Upper lobe of left lung (tissue), 6 donors: ENCODE results near the gene HES7. TPM values are rescaled to one million over a fixed set of nuclear protein-coding genes. Genes with fewer than 3 reads are reported as not detected.

Source experiments
- ATAC-seq, 2 donors: fragments of 200-7000 bp; cut with Tn5 transposase; one replicate each; pipeline ENCODE4 v1.9.1; 2022; ENCODE audit warnings: mild to moderate bottlenecking in 2 of 2, moderate library complexity in 2 of 2; ENCODE audit not compliant: low FRiP score in 2 of 2
- DNase-seq, 2 donors: peaks; one replicate each; pipeline ENCODE4 v3.0.0-alpha.2; 2019 to 2020
- H3K27ac ChIP-seq, 4 donors: fragments of 200-600 bp; sonication (generic); one replicate each; pipeline ENCODE4 v1.5.1; 2016 to 2019
- H3K27me3 ChIP-seq, 4 donors: fragments of 200-600 bp; sonication (generic); one replicate each; pipeline ENCODE4 v1.5.1; 2017 to 2019
- H3K36me3 ChIP-seq, 4 donors: fragments of 200-600 bp; sonication (generic); one replicate each; pipeline ENCODE4 v1.5.1; 2016 to 2019
- H3K4me1 ChIP-seq, 4 donors: fragments of 200-600 bp; sonication (generic); one replicate each; pipeline ENCODE4 v1.5.1; 2018 to 2019
- H3K4me3 ChIP-seq, 4 donors: fragments of 200-600 bp; sonication (generic); one replicate each; pipeline ENCODE4 v1.5.1; 2017 to 2019; ENCODE audit warnings: mild to moderate bottlenecking in 2 of 4, moderate library complexity in 1 of 4
- H3K9me3 ChIP-seq, 4 donors: fragments of 200-600 bp; sonication (generic); one replicate each; pipeline ENCODE4 v1.5.1; 2018 to 2019
- CTCF ChIP-seq, 6 experiments: fragments of 450-650 bp in 4 of 6; fragments of 200-600 bp in 2 of 6; sonication (generic) in 2 of 6; IDR thresholded peaks; one replicate each; pipeline ENCODE4 v1.5.1; 2016 to 2019; ENCODE audit warnings: antibody characterized with exemption in 6 of 6
- EP300 ChIP-seq, 4 donors: sonication (generic); formaldehyde crosslinking; IDR thresholded peaks; one replicate each; pipeline ENCODE4 v1.5.1; 2017; ENCODE audit warnings: antibody characterized with exemption in 4 of 4, control low read depth in 2 of 4
- POLR2A ChIP-seq, 4 donors: fragments of 450-650 bp; IDR thresholded peaks; one replicate each; pipeline ENCODE4 v1.5.1; 2016 to 2017; ENCODE audit warnings: antibody characterized with exemption in 4 of 4, mild to moderate bottlenecking in 2 of 4
- POLR2AphosphoS5 ChIP-seq, 2 donors: sonication (generic); formaldehyde crosslinking; IDR thresholded peaks; one replicate each; pipeline ENCODE4 v1.5.1; 2017; ENCODE audit warnings: antibody characterized with exemption in 2 of 2
- WGBS, 2 donors: methylation state at CpG; one replicate each; pipeline ENCODE4 v1.1.5; 2017 to 2018; 5-methylcytosine and 5-hydroxymethylcytosine counted together
- total RNA-seq, 6 donors: library from RNA; depleted of rRNA in 4 of 6; stranded (reverse); fragments of >200 nt in 4 of 6; gene quantifications; one replicate each; pipeline versions ENCODE4 v1.1.0 to v1.2.1, GENCODE V29; 2016 to 2021
- donor health status: DM: no; HTN: no; CAD: no; lungs with moderate emphysema.
- donor health status: DM: no; HTN: yes; CAD: no; lungs with severe emphysema.

The HES7 gene
- total RNA-seq, 6 donors from 2014 or later: 4.9 TPM; not detected in 5

GRCh38 chr17:8143581-8144400 lies 19.9 kb upstream of the HES7 start:
- ATAC-seq (no peak), DNase-seq (peak in 1 of 2 donors; percentile 86)
- H3K4me1 ChIP-seq: peaks cover 9 to 47% (median 22%) of the 10 kb centered on the region in 4 donors
- H3K27me3 ChIP-seq: no peaks in the 10 kb centered on the region
- peaks cover 81 to 96% (median 95%) of the 10 kb centered on the region in 4 donors for H3K36me3 ChIP-seq
- no peaks in the 10 kb centered on the region for H3K9me3 ChIP-seq
- peak overlapping the region in 3 of 4 donors; percentile 23 to 56 (median 54) for H3K27ac ChIP-seq
- peak in 1 of 4 donors; percentile 20 for TF ChIP-seq POLR2A (IDR thresholded peaks at IDR 0.05)
- TF ChIP-seq CTCF (IDR thresholded peaks at IDR 0.05): no peak
- 89 to 94% methylated on average over 20 to 22 of the region's 22 CpGs for WGBS, 2 donors
- no peak overlapping the region for H3K4me3 ChIP-seq

- no peak for ATAC-seq
- H3K36me3 ChIP-seq: peaks cover 74 to 88% (median 87%) of the 10 kb centered on the region in 4 donors
- no peak overlapping the region for H3K4me3 ChIP-seq
- no peaks in the 10 kb centered on the region for H3K27me3 ChIP-seq
- no peaks in the 10 kb centered on the region for H3K9me3 ChIP-seq
- peak overlapping the region in 3 of 4 donors; percentile 23 to 56 (median 54) for H3K27ac ChIP-seq
- peaks cover 14 to 46% (median 28%) of the 10 kb centered on the region in 4 donors for H3K4me1 ChIP-seq
- TF ChIP-seq POLR2AphosphoS5 (IDR thresholded peaks at IDR 0.05) (peak in 1 of 2 donors; percentile 9), EP300 (IDR thresholded peaks at IDR 0.05) (no peak)
- peak in 1 of 2 donors; percentile 80 for DNase-seq
- 89 to 91% methylated on average over 12 to 15 of the region's 15 CpGs for WGBS, 2 donors
These were observed 19.1 kb upstream of the HES7 start for GRCh38 chr17:8142887-8143580.

GRCh38 chr17:8142158-8142886 lies 18.4 kb upstream of the HES7 start:
- TF ChIP-seq EP300 (IDR thresholded peaks at IDR 0.05) (no peak), POLR2A (IDR thresholded peaks at IDR 0.05) (no peak), CTCF (IDR thresholded peaks at IDR 0.05) (no peak), POLR2AphosphoS5 (IDR thresholded peaks at IDR 0.05) (no peak)
- ATAC-seq: no peak
- 89 to 91% methylated on average over 11 to 23 of the region's 23 CpGs for WGBS, 2 donors
- Histone ChIP-seq H3K9me3 (no peaks in the 10 kb centered on the region), H3K4me1 (peaks cover 16 to 48% (median 29%) of the 10 kb centered on the region in 4 donors), H3K27me3 (no peaks in the 10 kb centered on the region), H3K27ac (peak overlapping the region in 2 of 4 donors; percentile 54 to 56), H3K4me3 (no peak overlapping the region), H3K36me3 (peaks cover 67 to 81% (median 80%) of the 10 kb centered on the region in 4 donors)
- DNase-seq: peak in 1 of 2 donors; percentile 75

GRCh38 chr17:8141741-8142140 lies 17.8 kb upstream of the HES7 start:
- Histone ChIP-seq H3K4me1 (peaks cover 16 to 43% (median 27%) of the 10 kb centered on the region in 4 donors), H3K27ac (no peak overlapping the region), H3K9me3 (no peaks in the 10 kb centered on the region), H3K4me3 (no peak overlapping the region), H3K36me3 (peaks cover 61 to 76% (median 74%) of the 10 kb centered on the region in 4 donors), H3K27me3 (no peaks in the 10 kb centered on the region)
- peak in 1 of 2 donors; percentile 37 for DNase-seq
- no peak for ATAC-seq
- 89 to 92% methylated on average over 11 of the region's 11 CpGs for WGBS, 2 donors
- TF ChIP-seq POLR2A (IDR thresholded peaks at IDR 0.05): no peak
- no peak for TF ChIP-seq CTCF (IDR thresholded peaks at IDR 0.05)
- no peak for TF ChIP-seq POLR2AphosphoS5 (IDR thresholded peaks at IDR 0.05)
- TF ChIP-seq EP300 (IDR thresholded peaks at IDR 0.05): no peak
